ENCODE data around the gene EEF2K. TPM values are rescaled to one million over a fixed set of nuclear protein-coding genes. Genes with fewer than 3 reads are reported as not detected.

The EEF2K gene
- total RNA-seq, 1 experiment from 2014 or later: 17.5 TPM

DNA sequence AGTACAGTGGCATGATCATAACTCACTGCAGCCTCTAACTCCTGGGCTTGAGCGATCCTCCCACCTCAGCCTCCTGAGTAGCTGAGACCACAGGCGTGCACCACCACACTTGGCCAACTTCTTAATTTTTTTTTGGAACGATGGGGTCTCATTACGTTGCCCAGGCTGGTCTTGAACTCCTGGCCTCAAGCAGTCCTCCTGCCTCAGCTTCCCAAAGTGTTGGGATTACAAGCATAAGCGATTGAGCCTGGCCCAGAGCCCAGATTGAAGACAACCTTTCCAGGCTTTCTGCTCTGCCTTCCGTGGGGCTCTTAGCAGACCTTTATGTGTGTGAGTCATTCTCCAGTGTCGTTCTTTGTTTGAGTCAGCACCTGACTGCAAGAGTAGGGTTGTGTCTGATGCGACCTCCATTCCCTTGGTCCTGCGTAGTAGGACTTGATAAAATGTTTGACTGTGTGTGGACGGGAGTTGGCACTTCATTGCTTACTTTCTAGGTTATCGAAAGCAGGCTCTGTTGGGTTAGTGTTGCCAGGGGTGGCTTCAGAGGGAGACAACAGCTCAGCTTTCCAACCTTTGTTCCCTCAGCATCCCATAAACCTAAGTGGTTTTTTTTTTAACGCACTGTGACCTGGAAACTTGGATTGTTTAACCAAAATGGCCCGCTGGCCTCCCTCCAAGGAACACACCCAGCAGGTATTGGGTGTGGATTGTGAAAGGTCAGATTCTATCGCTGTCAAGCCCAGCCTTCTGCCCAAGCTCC, 26.4 kb downstream of the EEF2K start:
- ChIA-PET POLR2A (no interaction called here), CTCF (no interaction called here)
- Mint-ChIP-seq H3K4me1 (ENCODE audit: low read depth, unreplicated experiment) (no peaks in the 10 kb centered on the region), H3K4me3 (ENCODE audit: unreplicated experiment) (no peak overlapping the region), H3K27ac (ENCODE audit: unreplicated experiment) (no peak overlapping the region), H3K9me3 (ENCODE audit: unreplicated experiment) (no peaks in the 10 kb centered on the region), H3K36me3 (ENCODE audit: insufficient read depth, unreplicated experiment) (peaks cover 27% of the 10 kb centered on the region), H3K27me3 (ENCODE audit: insufficient read depth, unreplicated experiment) (no peaks in the 10 kb centered on the region)
- intact Hi-C loops (cut with micrococcal nuclease; ENCODE audit: unreplicated experiment): loop anchor here (2.0 kb wide), 1 partner anchor 26 kb away; the partner anchor contains the start of gene EEF2K
- no TSS peak for BruUV-seq (replicated peaks)
- no peaks in the 10 kb centered on the region for H3K9me3 ChIP-seq
- DNase-seq: peak; percentile 21 to 54
- TF ChIP-seq, protein P1, sequence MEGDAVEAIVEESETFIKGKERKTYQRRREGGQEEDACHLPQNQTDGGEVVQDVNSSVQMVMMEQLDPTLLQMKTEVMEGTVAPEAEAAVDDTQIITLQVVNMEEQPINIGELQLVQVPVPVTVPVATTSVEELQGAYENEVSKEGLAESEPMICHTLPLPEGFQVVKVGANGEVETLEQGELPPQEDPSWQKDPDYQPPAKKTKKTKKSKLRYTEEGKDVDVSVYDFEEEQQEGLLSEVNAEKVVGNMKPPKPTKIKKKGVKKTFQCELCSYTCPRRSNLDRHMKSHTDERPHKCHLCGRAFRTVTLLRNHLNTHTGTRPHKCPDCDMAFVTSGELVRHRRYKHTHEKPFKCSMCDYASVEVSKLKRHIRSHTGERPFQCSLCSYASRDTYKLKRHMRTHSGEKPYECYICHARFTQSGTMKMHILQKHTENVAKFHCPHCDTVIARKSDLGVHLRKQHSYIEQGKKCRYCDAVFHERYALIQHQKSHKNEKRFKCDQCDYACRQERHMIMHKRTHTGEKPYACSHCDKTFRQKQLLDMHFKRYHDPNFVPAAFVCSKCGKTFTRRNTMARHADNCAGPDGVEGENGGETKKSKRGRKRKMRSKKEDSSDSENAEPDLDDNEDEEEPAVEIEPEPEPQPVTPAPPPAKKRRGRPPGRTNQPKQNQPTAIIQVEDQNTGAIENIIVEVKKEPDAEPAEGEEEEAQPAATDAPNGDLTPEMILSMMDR (IDR thresholded peaks at IDR 0.05; ENCODE audit: insufficient read depth in 1 of 2, low read depth in 1 of 2, low read length in 1 of 2, severe bottlenecking in 1 of 2, unreplicated experiment in 1 of 2): no peak
- no peaks in the 10 kb centered on the region for H3K36me3 ChIP-seq (ENCODE audit: control insufficient read depth, insufficient read depth, low read length)
- H3K27me3 ChIP-seq (replicated peaks; ENCODE audit: control insufficient read depth, insufficient read depth, low read length): no peaks in the 10 kb centered on the region
- 0 out of 2 replicates have a peak, but pooled peaks cover 6% of the 10 kb centered on the region for H3K4me1 ChIP-seq
- H3K4me3 ChIP-seq (ENCODE audit: low read depth, low read length): no peak overlapping the region

DNA sequence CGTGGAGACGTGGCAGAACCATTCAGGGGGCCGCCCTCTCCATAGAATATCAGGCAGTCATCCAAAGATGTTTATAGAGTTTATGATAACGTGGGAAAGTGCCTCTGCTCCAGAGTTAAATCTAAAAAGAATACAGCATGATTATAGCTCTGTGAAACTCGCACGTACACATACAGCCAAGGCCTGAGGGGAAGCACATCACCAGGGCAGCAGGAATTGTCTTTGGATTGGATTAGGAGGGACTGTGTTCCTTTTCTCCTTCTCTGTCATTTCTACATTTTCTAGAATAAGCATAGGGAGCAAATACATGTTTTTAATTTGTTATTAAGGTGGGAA, 26.9 kb downstream of the EEF2K start:
- Mint-ChIP-seq H3K4me1 (ENCODE audit: low read depth, unreplicated experiment) (no peaks in the 10 kb centered on the region), H3K27me3 (ENCODE audit: insufficient read depth, unreplicated experiment) (no peaks in the 10 kb centered on the region), H3K27ac (ENCODE audit: unreplicated experiment) (no peak overlapping the region), H3K9me3 (ENCODE audit: unreplicated experiment) (no peaks in the 10 kb centered on the region), H3K36me3 (ENCODE audit: insufficient read depth, unreplicated experiment) (peaks cover 27% of the 10 kb centered on the region), H3K4me3 (ENCODE audit: unreplicated experiment) (no peak overlapping the region)
- Histone ChIP-seq H3K4me1 (0 out of 2 replicates have a peak, but pooled peaks cover 6% of the 10 kb centered on the region), H3K36me3 (ENCODE audit: control insufficient read depth, insufficient read depth, low read length) (no peaks in the 10 kb centered on the region), H3K9me3 (no peaks in the 10 kb centered on the region), H3K27me3 (replicated peaks; ENCODE audit: control insufficient read depth, insufficient read depth, low read length) (no peaks in the 10 kb centered on the region), H3K4me3 (ENCODE audit: low read depth, low read length) (no peak overlapping the region)
- ChIA-PET POLR2A (no interaction called here), CTCF (no interaction called here)
- BruUV-seq (replicated peaks): no TSS peak
- intact Hi-C loops (cut with micrococcal nuclease; ENCODE audit: unreplicated experiment): loop anchor here (2.0 kb wide), 1 partner anchor 26 kb away; the partner anchor contains the start of gene EEF2K
- TF ChIP-seq, protein P1 (IDR thresholded peaks at IDR 0.05; ENCODE audit: insufficient read depth in 1 of 2, low read depth in 1 of 2, low read length in 1 of 2, severe bottlenecking in 1 of 2, unreplicated experiment in 1 of 2): no peak
- no peak for DNase-seq

DNA sequence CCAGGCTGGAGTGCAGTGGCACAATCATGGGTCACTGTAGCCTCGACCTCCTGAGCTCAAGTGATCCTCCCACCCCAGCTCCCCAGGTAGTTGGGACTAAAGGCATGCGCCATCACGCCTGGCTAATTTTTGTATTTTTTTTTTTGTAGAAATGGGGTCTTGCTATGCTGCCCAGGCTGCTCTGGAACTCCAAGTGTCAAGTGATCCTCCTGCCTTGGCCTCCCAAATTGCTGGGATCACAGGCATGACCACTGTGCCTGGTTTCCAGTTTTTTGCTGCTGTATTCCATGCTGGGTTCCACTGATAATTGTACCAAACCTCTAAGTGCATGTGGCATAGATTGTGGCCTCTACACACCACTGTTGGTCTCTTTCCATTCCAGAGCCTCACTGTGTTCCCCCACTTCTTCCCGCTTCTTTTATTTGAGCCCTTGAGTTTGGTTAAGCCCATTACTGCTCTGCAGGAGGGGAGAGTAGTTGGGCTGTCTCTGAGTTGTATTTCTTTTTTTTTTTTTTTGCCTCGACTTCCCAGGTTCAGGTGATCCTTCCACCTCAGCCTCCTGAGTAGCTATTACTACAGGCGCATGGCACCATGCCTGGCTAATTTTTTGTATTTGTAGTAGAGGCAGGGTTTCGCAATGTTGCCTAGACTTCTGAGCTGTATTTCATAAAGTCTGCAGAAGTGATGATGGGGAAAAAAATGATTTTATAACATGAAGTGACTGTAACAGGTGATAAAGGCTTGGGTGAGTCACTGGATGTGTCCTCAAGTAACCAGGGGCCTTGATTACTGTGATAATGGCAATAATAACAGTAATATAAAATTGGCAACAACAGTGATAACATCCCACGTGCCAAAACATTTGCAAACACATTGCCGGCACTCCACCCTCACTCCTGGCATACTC, 30.0 kb downstream of the EEF2K start:
- intact Hi-C loops (cut with micrococcal nuclease; ENCODE audit: unreplicated experiment): no loop called here
- TF ChIP-seq, protein P1 (IDR thresholded peaks at IDR 0.05; ENCODE audit: insufficient read depth in 1 of 2, low read depth in 1 of 2, low read length in 1 of 2, severe bottlenecking in 1 of 2, unreplicated experiment in 1 of 2): no peak
- no peaks in the 10 kb centered on the region for H3K4me1 Mint-ChIP-seq (ENCODE audit: low read depth, unreplicated experiment)
- no peak overlapping the region for H3K27ac Mint-ChIP-seq (ENCODE audit: unreplicated experiment)
- Histone ChIP-seq H3K36me3 (ENCODE audit: control insufficient read depth, insufficient read depth, low read length) (no peaks in the 10 kb centered on the region), H3K27me3 (replicated peaks; ENCODE audit: control insufficient read depth, insufficient read depth, low read length) (no peaks in the 10 kb centered on the region), H3K4me1 (0 out of 2 replicates have a peak, but pooled peaks cover 6% of the 10 kb centered on the region), H3K9me3 (no peaks in the 10 kb centered on the region), H3K4me3 (ENCODE audit: low read depth, low read length) (no peak overlapping the region)
- H3K4me3 Mint-ChIP-seq (ENCODE audit: unreplicated experiment): no peak overlapping the region
- H3K27me3 Mint-ChIP-seq (ENCODE audit: insufficient read depth, unreplicated experiment): no peaks in the 10 kb centered on the region
- DNase-seq: no peak
- BruUV-seq (replicated peaks): no TSS peak
- POLR2A ChIA-PET: no interaction called here
- CTCF ChIA-PET: interaction anchor here (0.6 kb wide), 1 partner anchor 39 kb away, joined by 3 read pairs; no protein-coding TSS in a partner anchor
- no peaks in the 10 kb centered on the region for H3K9me3 Mint-ChIP-seq (ENCODE audit: unreplicated experiment)
- H3K36me3 Mint-ChIP-seq (ENCODE audit: insufficient read depth, unreplicated experiment): peaks cover 25% of the 10 kb centered on the region

Data from Caco-2 (cell line).